UCSD-AML1 (cell line): ENCODE results near the gene FGF8.

Experiments used
- DNase-seq: peaks from one replicate; lab custom pipeline; 2025; ENCODE audit not compliant: unreplicated experiment; lab: John Stamatoyannopoulos, UW

The FGF8 gene

GRCh38 chr10:101770331-101771215, 5.3 kb downstream of the FGF8 start:
- DNase-seq = no peak

GRCh38 chr10:101769541-101770180, 6.3 kb downstream of the FGF8 start:
- DNase-seq = no peak

- no peak for DNase-seq
Observed at GRCh38 chr10:101768791-101769170, 7.1 kb downstream of the FGF8 start.

- DNase-seq = no peak
Observed at GRCh38 chr10:101767966-101768790, 7.7 kb downstream of the FGF8 start.

- no peak for DNase-seq
Observed at GRCh38 chr10:101767600-101767945, 8.3 kb downstream of the FGF8 start.

- no peak for DNase-seq
Observed at GRCh38 chr10:101766753-101767599, 8.9 kb downstream of the FGF8 start.

GRCh38 chr10:101766306-101766705, 9.6 kb downstream of the FGF8 start:
- DNase-seq = no peak

GRCh38 chr10:101763141-101763846, 12.6 kb downstream of the FGF8 start:
- no peak for DNase-seq

- DNase-seq = no peak
Observed at GRCh38 chr10:101762736-101763135, 13.2 kb downstream of the FGF8 start.

- DNase-seq = no peak
Observed at GRCh38 chr10:101761226-101761625, 14.7 kb downstream of the FGF8 start.

GRCh38 chr10:101760510-101760909, 15.4 kb downstream of the FGF8 start:
- DNase-seq = no peak

- DNase-seq = no peak
Observed at GRCh38 chr10:101759309-101760247, 16.3 kb downstream of the FGF8 start.

- DNase-seq = no peak
Observed at GRCh38 chr10:101758858-101759257, 17.1 kb downstream of the FGF8 start.

GRCh38 chr10:101752241-101752640, 23.7 kb downstream of the FGF8 start:
- no peak for DNase-seq

GRCh38 chr10:101749047-101750016, 26.6 kb downstream of the FGF8 start:
- DNase-seq = no peak

- DNase-seq = no peak
Observed at GRCh38 chr10:101748496-101748895, 27.4 kb downstream of the FGF8 start.

- no peak for DNase-seq
Observed at GRCh38 chr10:101745074-101745696, 30.7 kb downstream of the FGF8 start.
